Osteocyte (in vitro differentiated cells): ENCODE measurements around the gene RAD51B. TPM values are rescaled to one million over a fixed set of nuclear protein-coding genes. Genes with fewer than 3 reads are reported as not detected.

Source experiments
- DNase-seq: peaks from one replicate; pipeline ENCODE4 v3.0.0; 2021; ENCODE audit warnings: mixed read lengths; ENCODE audit not compliant: unreplicated experiment; ENCODE audit errors: extremely low spot score
- H3K27ac Mint-ChIP-seq: one replicate; pipeline ENCODE4 v1.8.0; 2021; ENCODE audit warnings: mild to moderate bottlenecking, mixed read lengths; ENCODE audit not compliant: unreplicated experiment
- H3K27me3 Mint-ChIP-seq: one replicate; pipeline ENCODE4 v1.8.0; 2021; ENCODE audit warnings: mixed read lengths; ENCODE audit not compliant: unreplicated experiment
- H3K36me3 Mint-ChIP-seq: one replicate; pipeline ENCODE4 v1.8.0; 2021; ENCODE audit warnings: mixed read lengths; ENCODE audit not compliant: unreplicated experiment
- H3K4me1 Mint-ChIP-seq: one replicate; pipeline ENCODE4 v1.8.0; 2021; ENCODE audit warnings: mixed read lengths; ENCODE audit not compliant: unreplicated experiment
- H3K4me3 Mint-ChIP-seq: one replicate; pipeline ENCODE4 v1.8.0; 2021; ENCODE audit warnings: mild to moderate bottlenecking, moderate library complexity, mixed read lengths; ENCODE audit not compliant: unreplicated experiment
- H3K9me3 Mint-ChIP-seq: one replicate; pipeline ENCODE4 v1.8.0; 2021; ENCODE audit warnings: mixed read lengths; ENCODE audit not compliant: unreplicated experiment
- CTCF ChIP-seq: fragments of 200-600 bp; sonication (generic); IDR thresholded peaks from 2 replicates; pipeline ENCODE4 v1.5.0; 2021; ENCODE audit warnings: antibody characterized with exemption, mild to moderate bottlenecking, moderate library complexity
- total RNA-seq: library from RNA; stranded (reverse); gene quantifications from 2 replicates; pipeline ENCODE4 v1.2.1, GENCODE V29; 2021

The RAD51B gene
- total RNA-seq, 1 donor from 2014 or later: 12.7 TPM

- DNase-seq: no peak
- peaks cover 1% of the 10 kb centered on the region for H3K36me3 Mint-ChIP-seq
- H3K4me3 Mint-ChIP-seq: no peak overlapping the region
- H3K9me3 Mint-ChIP-seq: no peaks in the 10 kb centered on the region
- H3K4me1 Mint-ChIP-seq: peaks cover 19% of the 10 kb centered on the region
- no peaks in the 10 kb centered on the region for H3K27me3 Mint-ChIP-seq
- TF ChIP-seq CTCF: no peak
- H3K27ac Mint-ChIP-seq: no peak overlapping the region
Measured at GRCh38 chr14:68266998-68267397, 447.4 kb downstream of the RAD51B start.

GRCh38 chr14:68268197-68268596 is 448.6 kb downstream of the RAD51B start:
- Mint-ChIP-seq H3K27ac (no peak overlapping the region), H3K36me3 (no peaks in the 10 kb centered on the region), H3K4me3 (no peak overlapping the region), H3K27me3 (no peaks in the 10 kb centered on the region), H3K9me3 (no peaks in the 10 kb centered on the region), H3K4me1 (peaks cover 18% of the 10 kb centered on the region)
- TF ChIP-seq CTCF: no peak
- no peak for DNase-seq

- Mint-ChIP-seq H3K36me3 (no peaks in the 10 kb centered on the region), H3K27ac (no peak overlapping the region), H3K4me3 (no peak overlapping the region), H3K27me3 (no peaks in the 10 kb centered on the region), H3K9me3 (no peaks in the 10 kb centered on the region), H3K4me1 (peaks cover 15% of the 10 kb centered on the region)
- no peak for TF ChIP-seq CTCF
- DNase-seq: no peak
Measured at GRCh38 chr14:68268719-68269118, 449.1 kb downstream of the RAD51B start.

- Mint-ChIP-seq H3K36me3 (no peaks in the 10 kb centered on the region), H3K4me1 (peaks cover 8% of the 10 kb centered on the region), H3K9me3 (no peaks in the 10 kb centered on the region), H3K27me3 (no peaks in the 10 kb centered on the region), H3K27ac (no peak overlapping the region), H3K4me3 (no peak overlapping the region)
- no peak for DNase-seq
- no peak for TF ChIP-seq CTCF
Measured at GRCh38 chr14:68269136-68269927, 449.8 kb downstream of the RAD51B start.

GRCh38 chr14:68270342-68270741 is 450.8 kb downstream of the RAD51B start:
- H3K36me3 Mint-ChIP-seq: no peaks in the 10 kb centered on the region
- no peak for TF ChIP-seq CTCF
- no peak for DNase-seq
- no peaks in the 10 kb centered on the region for H3K27me3 Mint-ChIP-seq
- H3K27ac Mint-ChIP-seq: no peak overlapping the region
- H3K9me3 Mint-ChIP-seq: no peaks in the 10 kb centered on the region
- H3K4me1 Mint-ChIP-seq: peaks cover 7% of the 10 kb centered on the region
- no peak overlapping the region for H3K4me3 Mint-ChIP-seq
